GM19240 (cell line): Measurements from ENCODE around the gene EFCAB5.
"Not testable (repeated sequence)": the region's sequence is repeated elsewhere in the genome, so short reads cannot be mapped to it uniquely, and the experiment has no call there.

Experiments used
- DNase-seq: peaks from one replicate; pipeline ENCODE4 v3.0.0; 2011; ENCODE audit warnings: low spot score; ENCODE audit not compliant: insufficient read length

Gene EFCAB5

DNA sequence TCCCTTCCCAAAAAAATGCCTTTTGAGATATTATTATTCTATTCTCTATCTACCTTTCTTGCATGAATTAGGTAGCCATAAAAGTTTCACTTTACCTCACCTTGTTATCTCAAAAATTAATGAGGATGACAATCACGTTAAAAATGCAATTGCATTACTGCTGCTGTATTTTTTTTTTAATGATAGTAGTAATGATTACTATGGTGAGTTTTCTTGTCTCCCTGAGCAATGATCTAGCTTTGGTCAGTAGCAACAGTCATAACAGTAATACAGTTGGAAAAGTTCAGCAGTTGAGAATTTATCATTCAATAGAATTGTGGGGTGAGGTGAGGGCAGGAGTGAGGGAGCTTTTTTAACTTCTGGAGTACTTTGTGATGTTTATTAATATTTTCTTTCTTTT is at the start of gene EFCAB5:
EFCAB5 (plus strand) TSS at position 301 of the 400 bp plus-strand sequence. CDS start 163 bp downstream, outside the sequence.
- no peak for DNase-seq

DNA sequence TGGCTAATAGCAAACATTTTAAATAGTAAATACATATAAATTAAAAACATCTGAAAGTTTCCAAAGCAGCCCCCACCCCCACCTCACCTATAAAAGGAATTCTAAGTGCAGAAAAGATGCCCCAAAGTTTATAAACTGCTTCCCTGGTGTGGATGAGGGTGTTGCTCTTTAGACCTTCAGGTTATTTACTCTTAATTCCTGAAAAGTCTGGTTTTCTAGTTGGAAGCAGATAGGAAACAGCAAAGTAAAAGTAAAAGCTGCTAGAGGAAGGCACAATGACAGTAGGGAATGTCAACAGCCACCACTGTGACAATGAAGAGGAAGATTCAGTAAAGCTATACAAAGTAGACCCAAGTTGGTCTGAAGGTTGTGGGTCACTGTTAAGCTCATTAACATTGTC is 49.2 kb upstream of the EFCAB5 start:
- DNase-seq = no peak

DNA sequence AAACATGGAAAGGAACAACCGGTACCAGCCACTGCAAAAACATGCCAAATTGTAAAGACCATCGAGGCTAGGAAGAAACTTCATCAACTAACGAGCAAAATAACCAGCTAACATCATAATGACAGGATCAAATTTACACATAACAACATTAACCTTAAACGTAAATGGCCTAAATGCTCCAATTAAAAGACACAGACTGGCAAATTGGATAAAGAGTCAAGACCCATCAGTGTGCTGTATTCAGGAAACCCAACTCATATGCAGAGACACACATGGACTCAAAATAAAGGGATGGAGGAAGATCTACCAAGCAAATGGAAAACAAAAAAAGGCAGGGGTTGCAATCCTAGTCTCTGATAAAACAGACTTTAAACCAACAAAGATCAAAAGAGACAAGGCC is 44.3 kb upstream of the EFCAB5 start:
- not testable (repeated sequence) for DNase-seq

DNA sequence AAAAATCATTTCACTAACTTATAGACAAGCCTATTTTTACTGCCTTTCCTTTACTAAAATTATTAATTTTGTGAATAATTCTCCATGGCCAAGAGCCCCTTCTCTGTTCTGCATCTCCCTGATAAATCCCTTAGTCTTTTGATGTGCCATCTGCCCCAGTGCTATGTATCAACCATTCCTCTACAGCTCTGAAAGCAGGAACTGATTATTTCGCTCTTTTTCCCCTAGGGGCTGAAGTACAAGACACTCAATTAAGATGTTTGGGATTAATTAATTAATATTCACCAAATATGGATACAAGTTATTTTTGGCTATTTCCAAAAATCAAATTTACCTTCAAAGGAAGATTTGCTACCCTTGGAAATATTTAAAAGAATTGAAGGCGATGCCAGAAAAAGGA is 38.0 kb upstream of the EFCAB5 start:
- DNase-seq = no peak

DNA sequence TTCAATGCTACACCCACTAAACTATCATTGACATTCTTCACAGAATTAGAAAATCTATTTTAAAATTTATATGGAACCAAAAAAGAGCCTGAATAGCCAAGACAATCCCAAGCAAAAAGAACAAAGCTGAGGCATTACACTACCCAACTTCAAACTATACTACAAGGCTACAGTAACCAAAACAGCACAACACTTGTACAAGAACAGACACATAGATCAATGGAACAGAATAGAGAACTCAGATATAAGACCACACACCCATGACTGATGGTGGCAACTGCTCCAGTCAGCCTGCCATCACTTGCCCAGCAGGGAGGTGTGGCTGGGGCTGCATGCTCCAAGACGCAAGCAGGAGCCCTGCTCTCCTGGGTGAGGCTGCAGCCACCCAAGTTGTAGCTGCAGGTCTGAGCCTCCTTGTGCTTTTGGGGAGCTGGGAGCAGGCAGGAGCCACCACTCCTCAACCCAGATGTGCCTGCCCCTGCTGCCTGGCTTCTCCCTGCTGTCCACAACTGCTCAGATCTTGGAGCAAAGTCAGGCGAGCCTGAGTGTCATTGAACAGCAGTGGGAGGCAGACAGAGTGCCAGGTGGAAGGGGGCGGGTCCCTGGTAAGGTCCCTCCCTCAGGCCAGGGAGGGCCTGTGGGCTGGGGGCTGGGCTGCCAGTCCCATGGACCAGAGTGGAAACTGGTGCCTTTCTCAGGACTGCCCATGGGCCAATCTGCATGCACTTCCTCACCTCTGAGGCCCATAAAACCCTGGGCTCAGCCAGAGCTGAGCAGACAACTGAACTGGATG is 36.2 kb upstream of the EFCAB5 start:
- no peak for DNase-seq

DNA sequence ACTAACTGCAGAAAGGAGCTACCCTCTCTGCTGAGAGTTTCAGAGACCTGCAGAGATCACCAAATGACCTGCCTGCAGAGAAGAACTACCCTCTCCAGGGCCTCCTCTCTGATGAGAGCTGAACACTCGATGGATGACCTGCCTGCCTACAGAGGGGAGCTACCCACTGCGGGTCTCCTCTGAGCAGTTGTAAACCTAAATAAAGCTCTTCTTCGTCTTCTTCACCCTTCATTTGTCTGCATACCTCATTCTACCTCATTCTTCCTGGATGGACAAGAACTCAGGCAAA is 35.6 kb upstream of the EFCAB5 start:
- no peak for DNase-seq

DNA sequence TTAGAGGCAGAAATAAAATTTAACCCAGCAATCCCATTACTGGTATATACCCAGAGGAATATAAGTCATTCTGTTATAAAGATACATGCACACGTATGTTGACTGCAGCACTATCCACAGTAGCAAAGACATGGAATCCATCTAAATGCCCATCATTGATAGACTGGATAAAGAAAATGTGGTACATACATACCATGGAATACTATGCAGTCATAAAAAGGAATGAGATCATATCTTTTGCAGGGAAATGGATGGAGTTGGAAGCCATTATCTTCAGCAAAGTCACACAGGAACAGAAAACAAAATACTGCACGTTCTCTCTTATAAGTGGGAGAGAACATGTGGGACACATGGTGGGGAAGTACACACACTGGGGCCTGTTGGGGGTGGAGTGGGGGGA is 34.5 kb upstream of the EFCAB5 start:
- no peak for DNase-seq

DNA sequence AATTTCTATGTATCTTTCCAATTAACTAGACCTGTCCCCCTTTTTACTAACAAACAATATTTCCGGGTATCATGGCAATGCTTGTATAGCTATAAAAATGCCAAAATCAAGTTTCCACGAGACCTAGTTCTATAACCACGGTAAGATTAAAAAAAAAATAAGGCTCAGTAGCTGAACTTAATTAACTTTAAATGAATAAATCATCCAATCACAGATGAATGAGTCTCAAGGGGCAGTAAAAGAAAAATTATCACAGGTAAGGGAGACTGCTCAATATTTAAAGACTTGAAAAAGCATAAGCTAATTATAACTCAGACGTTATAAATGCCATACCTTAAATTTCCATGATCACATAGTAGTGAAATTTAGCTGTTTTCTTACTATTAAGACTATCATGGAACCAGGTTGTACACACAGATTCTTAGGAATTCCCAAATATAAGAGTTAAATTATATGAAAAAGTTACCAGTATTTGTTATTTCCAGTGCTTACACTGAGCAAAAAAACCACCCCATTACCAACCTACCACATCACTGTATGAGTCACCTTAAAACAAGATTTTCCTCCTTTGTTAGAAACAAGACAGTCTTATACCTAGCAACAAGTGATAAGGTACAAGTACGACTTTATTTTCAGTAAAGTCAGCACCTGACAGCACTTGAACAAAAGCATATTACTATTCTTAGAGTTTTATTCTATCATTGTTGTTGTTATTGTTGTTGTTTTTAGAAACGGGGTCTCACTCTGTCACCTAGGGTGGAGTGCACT is 32.0 kb upstream of the EFCAB5 start:
- DNase-seq = no peak

DNA sequence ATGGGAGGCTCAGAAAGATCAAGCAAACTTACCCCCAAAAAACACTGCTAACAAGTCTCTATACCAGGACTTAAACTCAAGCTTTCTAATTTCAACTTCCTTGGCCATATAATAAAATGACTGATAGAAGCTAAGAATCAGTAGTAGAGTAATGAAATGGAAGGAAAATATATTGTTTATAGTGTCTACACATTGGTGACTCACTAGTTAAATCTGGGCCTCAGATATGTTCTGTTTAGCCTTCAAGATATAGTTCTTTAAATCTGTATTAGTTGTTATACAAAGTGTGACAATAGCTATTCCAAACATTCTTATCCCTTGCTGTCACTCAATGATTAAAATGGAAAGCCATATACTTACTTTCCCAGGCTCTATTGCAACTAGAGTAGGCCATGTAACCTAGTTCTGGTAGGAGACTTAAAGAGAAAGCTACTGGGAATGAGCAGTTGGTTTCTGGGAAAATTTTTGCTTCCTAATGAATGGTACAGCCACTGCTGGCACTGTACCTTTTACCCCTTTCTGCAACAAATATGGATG is 29.7 kb upstream of the EFCAB5 start:
- no peak for DNase-seq

DNA sequence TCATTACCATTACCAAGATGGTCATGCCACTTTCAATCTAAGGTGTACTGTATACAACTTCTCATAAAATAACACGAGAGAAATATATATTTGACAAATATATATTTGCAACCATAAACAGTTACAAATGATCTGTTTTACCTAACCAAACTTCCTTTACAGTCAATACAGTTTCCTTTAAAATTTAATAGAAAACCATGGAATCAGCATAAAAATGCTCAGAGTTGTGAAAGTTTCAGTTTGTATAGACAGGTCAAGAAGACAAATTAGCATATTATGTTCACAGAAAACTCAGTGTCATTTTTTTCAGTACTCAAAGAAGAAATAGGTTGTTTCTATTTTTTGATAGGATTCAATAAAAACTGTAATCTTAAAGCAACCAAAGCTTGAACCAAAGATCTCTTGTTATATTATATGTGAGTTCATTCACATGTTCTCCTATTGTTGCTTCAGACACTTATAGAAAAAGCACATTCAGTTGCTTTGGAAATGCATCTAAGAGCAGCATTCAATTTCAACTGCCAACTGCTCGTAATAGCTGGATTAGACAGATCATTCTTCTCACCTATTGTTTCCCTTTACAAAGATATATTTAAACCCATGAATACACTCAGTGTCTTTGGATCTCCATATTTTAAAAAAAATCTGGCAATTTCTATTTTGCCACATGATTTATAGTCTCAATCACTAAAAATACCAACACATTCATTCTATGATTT is 26.5 kb upstream of the EFCAB5 start:
- DNase-seq = no peak

DNA sequence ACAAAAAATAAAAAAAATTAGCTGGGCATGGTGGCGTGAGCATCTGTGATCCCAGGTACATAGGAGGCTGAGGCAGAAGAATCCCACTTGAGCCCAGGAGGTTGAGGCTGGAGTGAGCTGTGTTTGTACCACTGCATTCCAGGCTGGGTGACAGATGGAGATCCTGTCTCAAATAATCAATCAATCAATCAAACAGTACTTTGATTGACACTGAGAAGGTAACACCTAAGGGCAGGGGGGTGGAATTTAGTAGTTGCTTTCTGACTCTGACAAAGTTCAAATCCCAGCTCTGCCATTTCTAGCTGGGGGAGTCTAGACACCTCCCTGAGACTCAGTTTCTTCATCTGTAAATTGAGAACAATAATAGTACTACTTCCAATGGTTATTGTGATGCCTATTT is 23.4 kb upstream of the EFCAB5 start:
- DNase-seq = no peak

DNA sequence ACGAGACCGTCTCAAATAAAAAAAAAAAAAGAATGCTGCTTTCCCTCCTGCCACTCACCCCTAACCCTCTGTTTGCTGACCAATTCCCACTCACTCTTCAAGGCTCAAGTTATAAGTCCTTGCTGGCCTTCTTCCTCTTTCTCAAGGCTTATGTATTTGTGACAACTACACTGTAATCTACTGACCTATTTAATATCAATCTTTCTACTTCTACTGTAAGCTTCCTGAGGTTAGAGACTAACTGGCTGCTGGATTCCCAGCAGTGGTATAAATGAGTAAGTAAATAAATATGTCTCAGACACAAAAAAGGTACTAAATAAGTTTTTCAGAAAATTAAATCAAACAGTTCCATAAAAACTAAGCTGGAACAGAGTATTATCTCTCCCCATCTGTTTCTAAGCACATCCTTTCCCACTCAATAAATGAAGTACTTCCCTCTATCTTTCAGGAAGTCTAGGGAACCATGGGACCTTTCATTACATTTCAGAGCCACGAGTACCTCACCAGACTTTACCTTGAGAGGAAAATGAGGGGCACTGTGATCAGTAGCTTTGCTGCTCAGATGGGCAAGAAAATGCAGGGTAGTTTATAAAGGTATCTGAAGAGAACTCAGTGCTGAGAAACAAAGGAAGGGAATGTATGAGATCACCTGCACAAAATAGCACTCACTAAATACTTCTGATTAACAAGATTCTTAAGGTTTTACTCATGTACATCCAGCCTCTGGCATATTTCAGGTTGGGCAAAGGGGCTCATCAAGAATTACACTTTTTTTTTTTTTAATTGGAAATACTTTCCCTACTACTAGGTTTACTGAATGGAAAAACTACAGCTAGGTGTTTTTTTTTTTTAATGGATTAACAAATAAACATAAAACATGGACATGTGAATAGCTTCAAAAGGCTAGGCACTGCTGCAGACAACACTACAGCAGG is 22.2 kb upstream of the EFCAB5 start:
- DNase-seq = no peak

DNA sequence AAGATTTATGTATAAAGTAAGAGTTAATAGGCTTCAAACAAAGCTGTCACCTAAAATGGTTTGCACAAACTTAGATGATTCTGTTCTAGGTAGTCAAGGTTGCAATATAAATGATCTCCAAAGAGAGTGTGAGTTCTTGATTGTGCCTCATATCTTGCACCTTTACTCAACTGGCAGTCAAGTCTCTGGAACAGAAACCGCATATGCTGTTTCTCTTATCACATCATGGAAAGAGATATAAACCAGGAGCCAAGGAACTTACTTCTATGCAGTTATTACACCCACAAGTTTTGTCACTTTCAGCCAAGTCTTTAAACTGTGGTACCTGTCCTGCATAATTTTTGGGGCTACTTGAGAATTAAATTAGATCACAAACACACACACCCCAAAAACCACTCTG is 16.6 kb upstream of the EFCAB5 start:
- DNase-seq = no peak

DNA sequence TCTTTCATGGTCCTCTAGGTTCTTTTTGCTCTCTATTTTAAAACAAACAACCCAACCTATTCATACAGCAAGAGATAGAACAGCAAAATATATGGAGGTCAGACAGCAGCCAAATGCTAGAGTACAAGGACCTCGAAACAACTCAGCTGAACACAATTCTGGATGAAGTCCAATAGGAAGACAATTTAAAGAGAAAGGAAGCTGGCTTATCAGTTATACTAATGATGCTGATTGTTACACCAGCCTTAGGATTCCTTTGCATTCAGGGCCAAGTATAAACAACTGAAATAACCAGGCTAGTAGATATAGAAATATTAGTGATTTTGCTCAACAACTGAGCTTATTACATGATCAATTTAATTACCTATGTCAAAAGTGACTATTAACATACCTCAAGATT is 13.9 kb upstream of the EFCAB5 start:
- no peak for DNase-seq

DNA sequence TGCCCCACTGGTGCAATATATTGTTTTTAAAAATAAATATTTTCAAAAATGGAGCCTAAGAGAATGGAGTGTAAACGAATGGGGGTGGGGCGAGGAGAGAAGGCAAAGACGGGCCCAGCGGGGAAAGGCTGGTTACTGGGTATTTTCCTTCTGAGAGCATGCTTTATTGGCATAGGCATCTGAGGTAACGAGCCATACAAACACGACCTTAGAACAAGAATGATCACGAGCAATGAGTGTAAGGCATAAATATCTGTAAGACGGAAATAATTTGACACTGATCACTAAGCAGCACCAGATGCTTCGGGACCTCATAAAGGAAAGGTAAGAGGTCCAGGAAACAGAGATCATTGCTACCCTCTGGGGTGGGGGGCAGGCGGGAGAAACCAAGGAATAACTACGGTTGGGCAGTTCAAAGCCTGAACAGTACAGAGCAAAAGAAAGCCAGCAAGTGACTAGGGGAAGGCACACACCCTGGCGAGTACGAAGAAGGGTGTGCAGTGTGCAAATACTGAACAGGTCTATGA is 12.4 kb upstream of the EFCAB5 start:
- DNase-seq = no peak

DNA sequence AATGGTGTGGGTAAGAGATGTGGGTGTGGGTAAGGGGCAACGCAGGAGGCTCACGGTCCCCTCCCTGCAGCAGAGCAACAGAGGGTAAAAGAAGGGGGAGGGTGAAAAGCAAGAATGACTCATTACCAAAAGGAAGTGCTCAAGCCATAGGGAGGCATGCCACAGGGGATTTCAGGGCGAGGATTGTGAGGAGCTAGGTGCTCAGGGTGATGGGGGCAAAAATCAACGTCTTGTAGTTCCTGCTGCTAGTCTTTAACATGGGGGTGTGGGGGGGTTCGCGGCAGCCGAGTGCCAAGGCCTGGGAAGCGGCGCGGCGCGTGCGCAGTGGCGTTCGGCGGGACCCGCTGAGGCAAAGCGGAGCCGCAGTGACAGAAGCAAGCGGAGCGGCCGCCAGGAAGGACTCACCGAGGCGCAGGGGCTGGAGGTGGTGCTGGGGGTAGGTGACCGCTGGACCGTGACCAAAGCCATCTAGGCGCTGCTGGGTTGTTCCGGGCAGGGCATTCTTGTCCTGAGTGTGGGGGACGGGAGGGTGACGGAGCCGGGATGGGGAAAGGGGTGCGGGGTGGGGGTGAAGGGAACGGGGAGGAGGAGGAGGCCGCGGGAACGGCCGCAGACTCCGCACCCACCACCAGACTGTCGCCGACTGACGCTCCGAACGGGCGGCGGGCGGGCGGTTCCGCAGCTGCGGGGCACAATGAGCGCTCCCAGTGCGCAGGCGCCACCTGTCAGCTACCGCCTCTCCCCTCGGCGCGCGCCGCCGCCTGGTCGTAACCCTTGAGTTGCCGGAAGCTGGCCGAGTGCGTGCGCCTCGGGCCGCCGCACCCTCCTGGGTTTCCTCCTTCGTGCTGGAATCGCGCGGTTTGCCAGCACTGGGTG is 11.7 kb upstream of the EFCAB5 start, which contains the start of gene SSH2:
SSH2 (minus strand) TSS at position 696 of the 876 bp plus-strand sequence; CDS start at position 468, 228 bp downstream.
- DNase-seq = peak; percentile 29

DNA sequence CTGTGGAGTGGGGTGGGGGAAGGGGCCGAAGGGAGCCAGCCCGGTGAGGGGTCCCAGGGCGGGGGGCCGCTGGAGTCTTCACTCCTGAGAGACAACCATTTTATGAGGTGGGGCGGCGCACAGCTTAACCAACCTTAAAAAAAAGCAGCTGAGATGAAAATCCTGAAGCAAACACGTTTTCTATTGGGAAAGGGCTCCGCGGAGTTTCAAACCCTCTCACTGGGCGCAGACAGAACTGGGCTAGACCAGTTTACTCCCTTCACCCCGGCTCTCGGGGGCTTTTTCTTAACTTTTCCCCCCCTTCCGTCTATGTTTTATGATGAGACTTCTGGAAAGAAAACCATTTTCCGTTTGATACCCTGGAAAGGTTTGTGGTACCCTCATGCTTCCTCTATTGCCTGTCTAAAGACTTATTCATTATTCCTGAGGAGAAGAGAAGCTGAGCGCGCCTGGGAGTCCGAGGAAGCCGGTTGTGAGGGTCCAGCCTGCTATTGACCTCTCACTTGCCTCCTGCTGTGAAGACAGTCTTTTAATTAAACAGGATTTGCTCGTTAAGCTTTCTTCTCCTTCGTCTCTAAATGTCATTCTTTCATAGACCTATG is 10.9 kb upstream of the EFCAB5 start:
- no peak for DNase-seq

DNA sequence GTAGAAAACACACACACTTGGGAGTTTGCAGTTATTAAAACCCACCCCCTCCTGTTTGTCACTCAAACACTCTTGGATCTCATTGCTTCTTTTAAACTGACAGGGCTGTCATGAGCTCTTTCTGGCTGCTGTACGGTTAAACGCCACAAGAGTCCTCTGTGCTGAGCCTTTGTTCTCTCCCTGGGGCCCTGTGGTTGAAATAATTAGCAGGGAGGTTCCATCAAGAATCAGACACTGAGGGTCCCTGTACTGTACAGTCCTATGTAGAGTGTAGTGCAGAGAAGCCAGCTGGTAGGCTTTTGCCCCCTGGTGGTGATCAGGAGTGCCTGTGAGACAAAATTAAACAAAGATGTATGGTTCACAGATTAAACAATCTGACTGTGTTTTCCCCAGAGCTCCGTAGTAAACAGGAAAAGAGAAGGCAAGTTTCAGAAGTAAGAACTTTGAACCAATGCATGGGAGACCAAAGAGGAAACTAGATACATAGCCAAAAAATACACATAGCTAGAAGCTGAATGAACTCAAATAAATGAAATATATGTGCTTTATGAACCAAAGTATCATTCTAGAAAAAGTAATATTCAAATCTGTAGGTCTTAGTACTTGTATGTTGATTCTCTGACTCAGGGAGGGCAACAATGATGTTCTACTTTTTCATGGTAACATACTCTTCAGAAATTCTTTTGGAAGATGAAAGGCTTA is 10.1 kb upstream of the EFCAB5 start:
- peak; percentile 11 for DNase-seq

DNA sequence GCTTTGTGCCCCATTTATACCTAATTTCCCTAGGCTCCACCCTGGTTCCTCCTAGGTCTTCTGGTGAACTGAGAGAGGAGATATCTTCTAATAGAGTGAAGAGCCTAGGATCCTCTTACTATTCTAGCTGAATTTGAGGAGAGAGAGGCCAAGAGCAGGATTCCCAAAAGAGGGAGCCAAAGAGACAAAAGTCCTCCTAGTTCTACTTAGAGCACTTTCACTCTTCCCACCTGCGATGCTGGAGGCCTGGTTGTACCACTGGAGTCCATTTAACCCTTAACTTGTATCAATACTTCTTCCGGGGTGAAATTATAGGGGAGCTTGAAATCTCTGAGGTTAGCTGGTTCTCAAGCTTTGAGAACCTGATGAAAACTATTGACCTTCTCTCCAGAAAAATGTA is 8.1 kb upstream of the EFCAB5 start:
- no peak for DNase-seq
